HG03565 (cell line): Measurements from ENCODE around the gene RANBP6.

Source experiments
- ATAC-seq: cut with Tn5 transposase; IDR thresholded peaks from one replicate; pipeline ENCODE4 v1.9.1; 2021; ENCODE audit warnings: mild to moderate bottlenecking, moderate library complexity; ENCODE audit not compliant: unreplicated experiment

Gene RANBP6

DNA sequence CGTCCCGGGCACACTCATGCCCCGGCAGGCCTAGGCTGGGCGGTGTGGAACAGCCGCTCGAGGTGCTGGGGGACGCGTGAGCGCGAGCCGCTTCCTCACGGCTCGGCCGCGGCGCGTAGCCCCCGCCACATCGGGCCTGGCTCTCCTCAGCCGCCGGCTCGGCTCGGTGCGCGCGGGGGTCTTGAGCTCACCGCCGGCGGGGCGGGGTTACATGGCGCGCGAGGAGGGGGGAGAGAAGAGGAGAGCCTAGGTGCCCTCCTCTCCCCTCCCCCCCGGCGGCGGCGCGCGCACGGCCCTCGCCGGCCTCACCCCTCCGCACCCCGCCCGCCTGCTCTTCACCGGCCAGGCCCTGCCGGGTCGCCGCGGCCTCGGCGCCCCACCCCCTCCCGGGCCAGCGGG, 7.7 kb downstream of the RANBP6 start:
- peak; percentile 24 for ATAC-seq

DNA sequence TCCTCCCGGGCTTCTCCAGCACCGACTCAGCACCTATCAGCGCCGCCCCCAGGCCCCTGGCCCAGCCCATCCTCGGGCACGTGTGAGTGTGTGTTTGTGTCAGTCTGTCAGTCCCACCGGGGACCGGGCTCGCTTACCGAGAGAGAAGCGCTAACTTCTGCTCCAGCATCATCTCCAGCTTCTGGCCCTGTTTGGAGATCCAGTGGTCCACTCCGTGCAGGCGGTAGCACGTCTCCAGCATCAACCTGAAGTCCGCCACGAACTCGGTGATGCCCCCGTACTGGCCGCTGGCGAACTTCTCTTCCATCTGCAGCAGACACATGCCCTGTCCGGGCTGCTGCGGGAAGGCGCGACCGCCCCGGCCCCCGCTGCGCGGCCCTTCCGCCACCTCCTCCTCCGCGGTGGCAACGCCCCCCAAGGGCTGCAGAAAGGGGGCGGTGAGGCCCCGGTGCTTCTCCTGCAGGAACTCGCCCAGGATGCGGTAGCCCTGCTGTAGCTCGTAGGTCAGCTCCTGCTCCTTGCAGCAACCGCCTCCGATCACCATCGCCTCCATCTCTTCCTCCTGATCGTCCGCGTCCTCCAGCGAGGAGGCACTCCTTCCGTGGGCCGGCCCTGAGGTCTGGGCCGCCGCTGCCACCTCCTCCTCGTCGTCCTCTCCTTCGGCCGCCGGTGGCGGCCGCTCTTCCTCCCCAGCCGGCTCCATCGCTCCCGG, 8.2 kb downstream of the RANBP6 start:
- ATAC-seq: peak; percentile 46

DNA sequence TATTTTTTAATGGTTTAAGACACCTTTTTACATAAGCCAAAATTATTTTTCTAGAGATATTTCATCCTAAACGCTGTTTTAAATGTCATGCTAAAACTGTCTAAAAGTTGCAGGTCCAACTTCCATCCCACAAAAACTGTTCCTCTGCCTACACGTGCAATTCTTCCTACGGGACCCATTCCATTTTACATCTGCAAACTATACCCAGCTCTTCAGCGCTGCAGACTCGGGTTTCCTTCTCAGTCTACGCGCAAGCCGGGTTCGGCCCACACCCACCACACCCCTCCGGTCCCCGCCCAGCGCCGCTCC, 8.7 kb downstream of the RANBP6 start:
- no peak for ATAC-seq

DNA sequence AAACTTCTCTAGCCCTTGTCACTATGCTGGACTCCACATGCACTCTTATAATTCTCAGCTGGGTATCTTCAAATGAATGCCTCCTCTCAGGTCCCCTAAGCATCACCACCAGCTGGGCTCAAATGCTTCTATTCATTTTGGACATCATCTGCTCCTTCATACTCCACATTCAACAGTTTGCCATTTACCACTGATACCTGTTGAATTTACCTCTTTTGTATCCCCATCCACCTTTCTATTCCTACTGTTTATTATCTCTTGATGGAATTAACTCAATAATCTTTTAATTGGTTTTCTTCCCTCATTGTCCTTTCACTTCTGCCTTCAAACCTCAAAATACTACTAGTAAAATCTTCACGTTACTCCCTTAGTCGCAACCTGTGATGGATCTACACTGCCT, 14.5 kb downstream of the RANBP6 start:
- ATAC-seq: no peak

DNA sequence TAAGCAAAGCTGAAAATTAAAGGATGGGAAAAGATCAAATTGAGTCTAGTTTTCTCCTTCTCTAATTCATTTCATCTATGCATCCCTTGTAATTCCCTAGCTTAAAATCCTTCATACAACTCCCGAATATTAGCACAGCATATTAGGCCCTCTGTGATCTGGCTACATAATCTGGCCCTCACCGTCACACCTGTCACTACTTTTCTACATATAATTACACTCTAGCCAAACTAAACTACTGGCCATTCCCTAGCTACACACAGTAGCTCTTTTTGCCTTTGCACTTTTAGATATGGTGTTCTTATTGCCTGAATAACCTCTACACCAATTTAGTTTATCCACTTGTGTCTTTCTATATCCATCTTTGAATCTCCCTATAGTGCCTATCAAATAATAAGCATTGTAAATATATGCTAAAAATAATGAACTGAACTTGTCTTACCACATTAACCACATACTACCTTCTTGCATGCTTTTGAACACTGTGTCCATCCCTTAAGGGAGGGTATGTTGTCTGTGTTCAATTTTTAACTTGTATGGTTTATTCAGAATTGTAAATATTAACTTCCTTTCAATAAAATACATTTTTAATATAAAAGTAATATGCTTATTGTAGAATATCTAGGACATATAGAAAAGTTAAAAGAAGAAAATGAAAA, 15.9 kb downstream of the RANBP6 start:
- ATAC-seq: no peak

DNA sequence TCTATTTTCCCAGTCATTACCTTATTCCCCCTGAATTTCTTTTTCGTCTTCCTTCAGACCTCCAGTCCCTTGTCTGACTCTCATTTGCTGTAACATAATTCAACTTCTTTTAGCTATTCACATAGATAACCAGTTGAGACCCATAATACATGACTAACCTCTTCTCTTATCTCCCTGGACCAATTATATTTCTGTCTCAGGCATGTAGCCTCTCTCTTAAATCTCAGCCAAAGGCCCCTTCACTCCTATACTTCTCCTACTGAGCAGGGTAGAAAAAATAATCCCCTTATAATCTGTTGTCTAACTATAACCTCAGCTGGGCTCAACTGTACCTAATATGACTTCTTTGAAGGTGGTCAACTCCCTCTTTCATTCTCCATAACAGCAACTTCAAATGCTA, 20.9 kb downstream of the RANBP6 start:
- ATAC-seq: no peak

DNA sequence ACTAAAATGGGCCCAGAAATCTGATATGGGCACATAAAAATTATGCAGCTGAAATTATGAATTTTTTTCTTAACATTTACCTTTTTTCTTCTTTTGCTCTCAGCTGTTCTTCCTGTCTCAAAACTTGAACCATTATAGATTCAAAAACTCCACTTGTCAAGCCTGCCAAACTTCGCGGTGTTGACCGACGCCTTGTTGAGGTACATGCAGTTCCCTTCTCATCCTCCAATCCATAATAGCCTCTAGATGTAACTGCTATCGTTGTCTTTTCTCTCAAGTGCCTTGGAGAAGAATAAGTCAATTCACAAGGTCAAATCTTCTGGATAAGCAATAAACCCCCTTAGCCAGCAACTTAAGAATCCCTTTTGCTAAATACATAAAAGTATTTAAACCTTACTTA, 27.2 kb downstream of the RANBP6 start:
- ATAC-seq: no peak

DNA sequence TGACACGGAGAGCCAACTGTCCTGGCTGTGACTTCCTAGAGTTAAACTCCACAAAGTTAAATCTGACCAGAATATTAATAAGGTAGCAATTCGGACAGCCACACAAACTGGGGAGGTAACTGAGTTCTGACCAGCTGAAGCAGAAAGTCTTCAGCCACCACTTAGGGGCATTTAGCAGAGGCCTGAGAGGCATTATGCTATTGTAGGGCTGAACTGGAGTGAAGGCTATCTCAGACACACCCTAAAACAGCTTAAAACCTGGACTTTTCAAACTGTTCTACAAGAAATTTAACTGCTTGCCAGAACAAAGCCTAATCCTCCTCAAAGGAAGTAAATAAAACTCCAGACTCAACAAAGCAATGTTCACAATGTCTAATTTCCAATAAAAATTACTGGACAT, 32.4 kb downstream of the RANBP6 start:
- no peak for ATAC-seq

DNA sequence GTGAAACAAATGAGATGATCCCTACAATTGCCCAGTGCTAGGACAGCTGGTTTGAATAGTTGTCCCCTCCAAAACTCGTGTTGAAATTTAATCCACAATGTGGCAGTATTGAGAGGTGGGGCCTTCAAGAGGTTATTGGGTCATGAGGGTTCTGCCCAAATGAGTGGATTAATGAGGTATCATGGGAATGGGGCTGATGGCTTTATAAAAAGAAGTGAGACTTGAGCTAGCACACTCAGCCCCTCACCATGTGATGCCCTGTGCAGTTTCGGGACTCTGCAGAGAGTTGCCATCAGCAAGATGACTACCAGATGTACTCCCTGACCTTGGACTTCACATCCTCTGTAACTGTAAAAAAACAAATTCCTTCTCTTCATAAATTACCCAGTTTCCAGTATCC, 33.1 kb downstream of the RANBP6 start:
- no peak for ATAC-seq

DNA sequence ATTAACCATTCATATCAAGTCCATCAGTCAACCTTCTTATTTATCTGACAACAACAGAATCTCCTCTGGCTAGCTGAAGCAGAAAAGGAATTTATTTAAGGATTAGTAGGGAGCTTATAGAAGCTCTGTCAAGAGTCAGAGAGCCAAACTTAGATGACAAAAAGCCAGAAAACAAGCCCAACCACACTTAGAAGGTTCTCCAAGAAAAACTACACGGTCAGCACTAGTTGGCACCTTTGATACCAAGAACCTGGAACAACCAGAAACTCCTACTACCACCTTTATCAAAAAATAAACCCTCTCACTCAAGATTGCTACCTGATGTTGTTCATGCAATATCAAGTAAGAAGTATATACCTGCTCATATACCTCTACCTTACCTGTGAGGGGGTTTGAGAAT, 36.9 kb downstream of the RANBP6 start:
- ATAC-seq: no peak

DNA sequence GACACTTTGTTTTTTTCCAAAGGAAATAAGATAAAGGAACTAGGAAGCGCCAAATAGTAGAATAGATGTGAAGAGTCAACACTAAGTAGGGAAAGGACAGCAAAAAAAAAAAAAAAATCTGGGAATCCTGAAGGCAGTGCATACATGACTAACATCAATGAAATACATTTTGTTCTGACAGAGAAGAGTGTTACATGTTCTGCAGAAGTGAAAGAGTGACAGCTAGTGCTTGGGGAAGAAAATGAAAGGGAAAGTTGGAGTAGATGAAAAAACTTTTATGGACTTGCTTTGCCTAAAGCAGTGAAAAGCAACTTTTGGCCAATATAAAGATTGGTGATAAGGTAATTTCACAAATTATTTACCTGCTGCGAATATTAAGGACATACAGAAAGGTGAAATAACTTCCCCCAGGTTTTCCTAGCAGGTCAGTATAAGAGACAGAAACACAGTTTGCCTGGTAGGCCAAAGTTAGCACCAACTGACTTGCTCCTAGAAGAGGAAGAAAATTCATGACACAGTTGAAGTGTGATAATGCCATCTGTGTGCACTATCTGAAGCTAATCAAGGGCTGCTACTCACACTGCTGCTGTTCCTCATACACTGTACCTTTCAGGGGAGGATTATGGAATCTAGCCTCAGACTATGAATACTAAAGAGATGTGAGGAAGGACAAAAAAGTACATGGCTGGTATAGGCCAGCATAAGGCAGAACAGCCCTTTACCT, 38.6 kb downstream of the RANBP6 start:
- ATAC-seq: peak; percentile 56

DNA sequence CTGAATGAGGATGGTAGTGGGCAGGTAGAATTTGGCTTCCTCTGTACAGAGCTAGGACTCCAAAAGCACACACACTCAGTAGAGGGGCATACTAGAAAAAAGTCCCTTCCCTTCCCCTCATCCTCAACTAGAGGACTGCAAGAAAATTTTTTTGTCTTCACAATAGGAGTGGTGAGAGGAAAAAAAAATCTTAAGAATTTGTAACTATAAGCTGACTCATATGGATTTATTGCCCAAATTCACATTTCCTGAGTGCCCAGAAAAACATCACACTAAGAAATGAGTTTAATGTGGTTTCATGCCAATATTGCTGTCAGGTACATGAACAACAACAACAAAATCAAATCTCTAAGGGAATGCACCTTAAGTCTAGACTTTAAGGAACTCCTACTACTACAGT, 43.7 kb downstream of the RANBP6 start:
- ATAC-seq: no peak
